Activated CD8-positive, alpha-beta T cell treated with anti-CD3 and anti-CD28 coated beads for 36 hours (primary cell): ENCODE data around the gene FOXP3. TPM values are rescaled to one million over a fixed set of nuclear protein-coding genes. Genes with fewer than 3 reads are reported as not detected.

Source experiments
- ATAC-seq: fragments of 200-7000 bp; cut with Tn5 transposase; one replicate; pipeline ENCODE4 v1.10.0; 2021; ENCODE audit warnings: mild to moderate bottlenecking, moderate library complexity
- CTCF ChIA-PET: fragments of 350-600 bp; sonication (Branson Sonifier 250); formaldehyde crosslinking; loops from one replicate; lab custom pipeline; 2021; ENCODE audit warnings: antibody characterized with exemption; lab: Charles Lee
- POLR2A ChIA-PET: fragments of 350-600 bp; sonication (Branson Sonifier 250); formaldehyde crosslinking; loops from one replicate; lab custom pipeline; 2021; ENCODE audit warnings: antibody characterized with exemption; lab: Charles Lee
- DNase-seq: peaks from one replicate; pipeline ENCODE4 v3.0.0-alpha.2; 2020
- H3K27ac Mint-ChIP-seq: one replicate; pipeline ENCODE4 v1.8.0; 2021; ENCODE audit warnings: mild to moderate bottlenecking, mixed read lengths
- H3K27me3 Mint-ChIP-seq: one replicate; pipeline ENCODE4 v1.8.0; 2021; ENCODE audit warnings: mixed read lengths
- H3K36me3 Mint-ChIP-seq: one replicate; pipeline ENCODE4 v1.8.0; 2021; ENCODE audit warnings: low read depth, mixed read lengths
- H3K4me1 Mint-ChIP-seq: one replicate; pipeline ENCODE4 v1.8.0; 2021; ENCODE audit warnings: low read depth, mixed read lengths
- H3K4me3 Mint-ChIP-seq: one replicate; pipeline ENCODE4 v1.8.0; 2021; ENCODE audit warnings: mild to moderate bottlenecking, moderate library complexity, mixed read lengths
- H3K9me3 Mint-ChIP-seq: one replicate; pipeline ENCODE4 v1.8.0; 2021; ENCODE audit warnings: mixed read lengths
- intact Hi-C: fragments of 100-400 bp; cut with micrococcal nuclease; formaldehyde crosslinking; loops from one replicate; pipeline ENCODE4 v1.10.0; 2022
- total RNA-seq, 2 experiments: library from RNA; stranded (reverse); gene quantifications; one replicate each; pipeline ENCODE4 v1.2.3, GENCODE V29; 2021
- TF ChIP-seq, protein P1 (sequence below): fragments of 200-600 bp; IDR thresholded peaks from one replicate; pipeline ENCODE4 v1.8.0; 2022; ENCODE audit warnings: antibody characterized with exemption, mild to moderate bottlenecking

The FOXP3 gene
- total RNA-seq, 2 experiments from 2014 or later: 22.3 to 23.5 TPM

DNA sequence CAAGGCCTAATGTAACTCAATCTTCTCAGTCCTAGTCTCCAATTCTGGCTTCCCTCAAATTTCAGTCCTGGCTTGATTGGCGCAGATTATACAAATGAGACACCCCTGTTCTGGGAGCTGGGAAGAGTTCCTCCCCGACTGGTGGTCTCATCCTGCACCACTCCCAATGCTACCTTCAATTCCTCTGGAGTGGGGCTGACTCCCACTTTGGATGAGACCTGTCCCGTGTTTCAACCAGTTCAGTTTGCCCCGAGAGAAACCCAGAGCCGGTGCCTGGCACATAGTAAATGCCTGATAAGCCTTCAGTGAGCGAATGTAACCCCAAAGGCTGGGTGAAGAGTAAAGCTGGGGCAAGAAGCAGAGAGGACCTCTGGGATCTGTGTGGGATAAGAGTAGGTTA is 60.5 kb downstream of the FOXP3 start:
- POLR2A ChIA-PET: no interaction called here
- Mint-ChIP-seq H3K4me1 (peaks cover 5% of the 10 kb centered on the region), H3K36me3 (no peaks in the 10 kb centered on the region), H3K9me3 (no peaks in the 10 kb centered on the region), H3K27me3 (no peaks in the 10 kb centered on the region), H3K4me3 (no peak overlapping the region), H3K27ac (no peak overlapping the region)
- DNase-seq (no peak), ATAC-seq (no peak)
- TF ChIP-seq, protein P1, sequence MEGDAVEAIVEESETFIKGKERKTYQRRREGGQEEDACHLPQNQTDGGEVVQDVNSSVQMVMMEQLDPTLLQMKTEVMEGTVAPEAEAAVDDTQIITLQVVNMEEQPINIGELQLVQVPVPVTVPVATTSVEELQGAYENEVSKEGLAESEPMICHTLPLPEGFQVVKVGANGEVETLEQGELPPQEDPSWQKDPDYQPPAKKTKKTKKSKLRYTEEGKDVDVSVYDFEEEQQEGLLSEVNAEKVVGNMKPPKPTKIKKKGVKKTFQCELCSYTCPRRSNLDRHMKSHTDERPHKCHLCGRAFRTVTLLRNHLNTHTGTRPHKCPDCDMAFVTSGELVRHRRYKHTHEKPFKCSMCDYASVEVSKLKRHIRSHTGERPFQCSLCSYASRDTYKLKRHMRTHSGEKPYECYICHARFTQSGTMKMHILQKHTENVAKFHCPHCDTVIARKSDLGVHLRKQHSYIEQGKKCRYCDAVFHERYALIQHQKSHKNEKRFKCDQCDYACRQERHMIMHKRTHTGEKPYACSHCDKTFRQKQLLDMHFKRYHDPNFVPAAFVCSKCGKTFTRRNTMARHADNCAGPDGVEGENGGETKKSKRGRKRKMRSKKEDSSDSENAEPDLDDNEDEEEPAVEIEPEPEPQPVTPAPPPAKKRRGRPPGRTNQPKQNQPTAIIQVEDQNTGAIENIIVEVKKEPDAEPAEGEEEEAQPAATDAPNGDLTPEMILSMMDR: no peak
- intact Hi-C loops: no loop called here
- CTCF ChIA-PET: no interaction called here

GRCh38 chrX:49203536-49203935 is 61.0 kb downstream of the FOXP3 start:
- Mint-ChIP-seq H3K4me3 (no peak overlapping the region), H3K27ac (no peak overlapping the region), H3K4me1 (peaks cover 9% of the 10 kb centered on the region), H3K9me3 (no peaks in the 10 kb centered on the region), H3K36me3 (no peaks in the 10 kb centered on the region), H3K27me3 (no peaks in the 10 kb centered on the region)
- ChIA-PET CTCF (no interaction called here), POLR2A (no interaction called here)
- TF ChIP-seq, protein P1: no peak
- intact Hi-C loops: no loop called here
- DNase-seq: no peak
- ATAC-seq: no peak

- intact Hi-C loops: no loop called here
- no peak for DNase-seq
- H3K4me1 Mint-ChIP-seq: peaks cover 16% of the 10 kb centered on the region
- no peak for ATAC-seq
- no peaks in the 10 kb centered on the region for H3K36me3 Mint-ChIP-seq
- ChIA-PET CTCF (interaction anchor here (1.3 kb wide), 1 partner anchor 33 kb away, joined by 3 read pairs; the partner anchor contains the start of gene CCDC22), POLR2A (interaction anchor here (1.1 kb wide), 1 partner anchor 55 kb away, joined by 3 read pairs; no protein-coding TSS in a partner anchor)
- H3K27ac Mint-ChIP-seq: no peak overlapping the region
- no peaks in the 10 kb centered on the region for H3K27me3 Mint-ChIP-seq
- H3K9me3 Mint-ChIP-seq: no peaks in the 10 kb centered on the region
- TF ChIP-seq, protein P1: no peak
- no peak overlapping the region for H3K4me3 Mint-ChIP-seq
Observed at GRCh38 chrX:49202022-49202421, 62.5 kb downstream of the FOXP3 start.

Other genes starting within 250 kb of the FOXP3 start
- 10 to 100 TPM; 17.9 to 19.5 TPM for gene TFE3, start 221.4 kb downstream of the FOXP3 start, total RNA-seq
- gene CCDC120, start 205.7 kb downstream of the FOXP3 start, total RNA-seq: 1 to 10 TPM; 3.5 to 3.7 TPM
- 10 to 100 TPM; 10.8 to 12.4 TPM for gene PRAF2, start 190.7 kb downstream of the FOXP3 start, total RNA-seq
- gene WDR45, start 184.8 kb downstream of the FOXP3 start, total RNA-seq: 10 to 100 TPM; 16.9 to 19.6 TPM
- gene GPKOW, start 141.0 kb downstream of the FOXP3 start, total RNA-seq: 10 to 100 TPM; 18.5 to 19.0 TPM
- gene MAGIX, start 102.0 kb downstream of the FOXP3 start, total RNA-seq: under 1 TPM; 0.54 to 0.87 TPM
- 100 to 1,000 TPM; 130 to 136 TPM for gene PLP2, start 92.8 kb downstream of the FOXP3 start, total RNA-seq
- 10 to 100 TPM; 25.9 TPM for gene PRICKLE3, start 78.3 kb downstream of the FOXP3 start, total RNA-seq
- gene SYP, start 64.5 kb downstream of the FOXP3 start, total RNA-seq: 10 to 100 TPM; 10.2 to 11.4 TPM
- gene CACNA1F, start 31.4 kb downstream of the FOXP3 start, total RNA-seq: 1 to 10 TPM in 1 of 2 experiments, under 1 TPM in 1; 0.90 to 1.1 TPM
- 10 to 100 TPM; 27.4 to 29.9 TPM for gene CCDC22, start 29.2 kb downstream of the FOXP3 start, total RNA-seq
- gene PPP1R3F, start 5.1 kb upstream of the FOXP3 start, total RNA-seq: 1 to 10 TPM; 4.8 to 5.4 TPM
- gene GAGE10, start 38.9 kb upstream of the FOXP3 start, total RNA-seq: not detected
- not detected for gene GAGE12J, start 57.3 kb upstream of the FOXP3 start, total RNA-seq
- not detected for gene GAGE13, start 66.9 kb upstream of the FOXP3 start, total RNA-seq